Measurements from ENCODE around the gene TOP3A. TPM values are rescaled to one million over a fixed set of nuclear protein-coding genes. Genes with fewer than 3 reads are reported as not detected.

TOP3A gene
- total RNA-seq, 5 donors from 2014 or later (not counting 1 experiment from before 2014, with no cell fraction given) = 34.0 to 60.4 (median 52.8) TPM

- H3K27me3 Mint-ChIP-seq = no peaks in the 10 kb centered on the region
Measured at GRCh38 chr17:18332909-18333489, 18.2 kb upstream of the TOP3A start.

GRCh38 chr17:18331879-18332278, 17.1 kb upstream of the TOP3A start:
- H3K27me3 Mint-ChIP-seq = no peaks in the 10 kb centered on the region
- 38% methylated on average over 4 of the region's 9 CpGs for WGBS (ENCODE audit: insufficient coverage)
- H3K27me3 ChIP-seq (replicated peaks in 1 of 2; ENCODE audit: control insufficient read depth in 2 of 2, extremely low read depth in 1 of 2, insufficient read depth in 2 of 2, low read length in 1 of 2) = no peaks in the 10 kb centered on the region
- peak overlapping the region; percentile 84 to 91 for H3K27ac Mint-ChIP-seq
- H3K4me1 Mint-ChIP-seq = peaks cover 12 to 16% (median 14%) of the 10 kb centered on the region in 3 donors
- no peak overlapping the region for H3K4me3 ChIP-seq (ENCODE audit: control insufficient read depth in 1 of 2, extremely low read depth in 1 of 2, low read length in 1 of 2)
- CTCF ChIA-PET = interaction anchor here in 1 of 2 donors (0.6 kb wide), 1 partner anchor 644 kb away, joined by 4 read pairs; no protein-coding TSS in a partner anchor
- H3K36me3 ChIP-seq (ENCODE audit: control insufficient read depth in 2 of 2, extremely low read depth in 1 of 2, insufficient read depth in 1 of 2, low read length in 1 of 2) = peaks cover 8 to 40% of the 10 kb centered on the region in 2 donors
- H3K36me3 Mint-ChIP-seq = peaks cover 14% of the 10 kb centered on the region
- POLR2A ChIA-PET = no interaction called here
- H3K4me1 ChIP-seq (ENCODE audit: control insufficient read depth in 1 of 2, extremely low read depth in 1 of 2, insufficient read depth in 2 of 2, low read length in 2 of 2) = peaks cover 0 to 17% of the 10 kb centered on the region in 2 experiments
- H3K9me3 Mint-ChIP-seq = no peaks in the 10 kb centered on the region
- no peaks in the 10 kb centered on the region for H3K9me3 ChIP-seq
- H3K27ac ChIP-seq (ENCODE audit: low read length) = no peak overlapping the region
- H3K4me3 Mint-ChIP-seq = peak overlapping the region in 1 of 3 donors; percentile 53
- DNase-seq = peak in 6 of 35 experiments; percentile 10 to 43 (median 14)
- ATAC-seq (replicated peaks in 1 of 4) = peak in 3 of 4 experiments; percentile 51 to 83 (median 77)

More at GRCh38 chr17:18332909-18333489, 18.2 kb upstream of the TOP3A start:
- CTCF ChIA-PET = interaction anchor here in 1 of 2 donors (0.6 kb wide), 1 partner anchor 913 kb away, joined by 3 read pairs; no protein-coding TSS in a partner anchor
- Mint-ChIP-seq H3K4me3 (no peak overlapping the region), H3K36me3 (peaks cover 18% of the 10 kb centered on the region), H3K4me1 (peaks cover 12 to 16% (median 14%) of the 10 kb centered on the region in 3 donors), H3K9me3 (no peaks in the 10 kb centered on the region), H3K27ac (peak overlapping the region in 1 of 2 donors; percentile 44)
- Histone ChIP-seq H3K27me3 (replicated peaks in 1 of 2; ENCODE audit: control insufficient read depth in 2 of 2, extremely low read depth in 1 of 2, insufficient read depth in 2 of 2, low read length in 1 of 2) (no peaks in the 10 kb centered on the region), H3K4me3 (ENCODE audit: control insufficient read depth in 1 of 2, extremely low read depth in 1 of 2, low read length in 1 of 2) (no peak overlapping the region), H3K27ac (ENCODE audit: low read length) (no peak overlapping the region), H3K4me1 (ENCODE audit: control insufficient read depth in 1 of 2, extremely low read depth in 1 of 2, insufficient read depth in 2 of 2, low read length in 2 of 2) (peaks cover 0 to 17% of the 10 kb centered on the region in 2 experiments), H3K9me3 (no peaks in the 10 kb centered on the region), H3K36me3 (ENCODE audit: control insufficient read depth in 2 of 2, extremely low read depth in 1 of 2, insufficient read depth in 1 of 2, low read length in 1 of 2) (peaks cover 5 to 40% of the 10 kb centered on the region in 2 donors)
- no CpG with 5 or more reads among the region's 4 CpGs for WGBS (ENCODE audit: insufficient coverage)
- POLR2A ChIA-PET = interaction anchor here in 1 of 2 donors (0.6 kb wide), 1 partner anchor 45 kb away, joined by 3 read pairs; no protein-coding TSS in a partner anchor
- DNase-seq (no peak), ATAC-seq (replicated peaks in 1 of 4) (no peak)

- no peak for DNase-seq
- Histone ChIP-seq H3K4me3 (ENCODE audit: control insufficient read depth in 1 of 2, extremely low read depth in 1 of 2, low read length in 1 of 2) (no peak overlapping the region), H3K4me1 (ENCODE audit: control insufficient read depth in 1 of 2, extremely low read depth in 1 of 2, insufficient read depth in 2 of 2, low read length in 2 of 2) (peaks cover 0 to 22% of the 10 kb centered on the region in 2 experiments), H3K9me3 (no peaks in the 10 kb centered on the region), H3K36me3 (ENCODE audit: control insufficient read depth in 2 of 2, extremely low read depth in 1 of 2, insufficient read depth in 1 of 2, low read length in 1 of 2) (peaks cover 18 to 55% of the 10 kb centered on the region in 2 donors), H3K27ac (ENCODE audit: low read length) (no peak overlapping the region), H3K27me3 (replicated peaks in 1 of 2; ENCODE audit: control insufficient read depth in 2 of 2, extremely low read depth in 1 of 2, insufficient read depth in 2 of 2, low read length in 1 of 2) (no peaks in the 10 kb centered on the region)
- POLR2A ChIA-PET = no interaction called here
- CTCF ChIA-PET = no interaction called here
- no peak overlapping the region for H3K4me3 Mint-ChIP-seq
- H3K27ac Mint-ChIP-seq = no peak overlapping the region
- peaks cover 19 to 24% (median 21%) of the 10 kb centered on the region in 3 donors for H3K4me1 Mint-ChIP-seq
- H3K27me3 Mint-ChIP-seq = no peaks in the 10 kb centered on the region
- ATAC-seq (replicated peaks in 1 of 4) = no peak
- WGBS (ENCODE audit: insufficient coverage) = 96% methylated on average over 9 of the region's 9 CpGs
- peaks cover 28% of the 10 kb centered on the region for H3K36me3 Mint-ChIP-seq
- no peaks in the 10 kb centered on the region for H3K9me3 Mint-ChIP-seq
Measured at GRCh38 chr17:18328643-18329204, 13.9 kb upstream of the TOP3A start.

- ChIA-PET CTCF (no interaction called here), POLR2A (no interaction called here)
- Mint-ChIP-seq H3K4me3 (no peak overlapping the region), H3K27me3 (no peaks in the 10 kb centered on the region), H3K4me1 (peaks cover 18 to 25% (median 21%) of the 10 kb centered on the region in 3 donors), H3K9me3 (no peaks in the 10 kb centered on the region), H3K36me3 (peaks cover 29% of the 10 kb centered on the region), H3K27ac (no peak overlapping the region)
- peaks cover 0 to 32% of the 10 kb centered on the region in 2 experiments for H3K4me1 ChIP-seq (ENCODE audit: control insufficient read depth in 1 of 2, extremely low read depth in 1 of 2, insufficient read depth in 2 of 2, low read length in 2 of 2)
- H3K27me3 ChIP-seq (replicated peaks in 1 of 2; ENCODE audit: control insufficient read depth in 2 of 2, extremely low read depth in 1 of 2, insufficient read depth in 2 of 2, low read length in 1 of 2) = no peaks in the 10 kb centered on the region
- no peak overlapping the region for H3K4me3 ChIP-seq (ENCODE audit: control insufficient read depth in 1 of 2, extremely low read depth in 1 of 2, low read length in 1 of 2)
- ATAC-seq (replicated peaks in 1 of 4) (no peak), DNase-seq (no peak)
- peaks cover 24 to 64% of the 10 kb centered on the region in 2 donors for H3K36me3 ChIP-seq (ENCODE audit: control insufficient read depth in 2 of 2, extremely low read depth in 1 of 2, insufficient read depth in 1 of 2, low read length in 1 of 2)
- H3K9me3 ChIP-seq = no peaks in the 10 kb centered on the region
- WGBS (ENCODE audit: insufficient coverage) = 100% methylated on average over 3 of the region's 10 CpGs
- no peak overlapping the region for H3K27ac ChIP-seq (ENCODE audit: low read length)
Measured at GRCh38 chr17:18327556-18327955, 12.8 kb upstream of the TOP3A start.

- Histone ChIP-seq H3K36me3 (ENCODE audit: control insufficient read depth in 2 of 2, extremely low read depth in 1 of 2, insufficient read depth in 1 of 2, low read length in 1 of 2) (peaks cover 24 to 62% of the 10 kb centered on the region in 2 donors), H3K4me1 (ENCODE audit: control insufficient read depth in 1 of 2, extremely low read depth in 1 of 2, insufficient read depth in 2 of 2, low read length in 2 of 2) (peaks cover 0 to 27% of the 10 kb centered on the region in 2 experiments), H3K27ac (ENCODE audit: low read length) (no peak overlapping the region), H3K27me3 (replicated peaks in 1 of 2; ENCODE audit: control insufficient read depth in 2 of 2, extremely low read depth in 1 of 2, insufficient read depth in 2 of 2, low read length in 1 of 2) (no peaks in the 10 kb centered on the region), H3K4me3 (ENCODE audit: control insufficient read depth in 1 of 2, extremely low read depth in 1 of 2, low read length in 1 of 2) (no peak overlapping the region), H3K9me3 (no peaks in the 10 kb centered on the region)
- H3K9me3 Mint-ChIP-seq = no peaks in the 10 kb centered on the region
- POLR2A ChIA-PET = no interaction called here
- no peak overlapping the region for H3K27ac Mint-ChIP-seq
- ATAC-seq (replicated peaks in 1 of 4) (no peak), DNase-seq (no peak)
- WGBS (ENCODE audit: insufficient coverage) = 75% methylated on average over 2 of the region's 2 CpGs
- peaks cover 14 to 24% (median 20%) of the 10 kb centered on the region in 3 donors for H3K4me1 Mint-ChIP-seq
- no peak overlapping the region for H3K4me3 Mint-ChIP-seq
- CTCF ChIA-PET = no interaction called here
- H3K27me3 Mint-ChIP-seq = no peaks in the 10 kb centered on the region
- peaks cover 30% of the 10 kb centered on the region for H3K36me3 Mint-ChIP-seq
Measured at GRCh38 chr17:18327093-18327492, 12.3 kb upstream of the TOP3A start.

- 96% methylated on average over 6 of the region's 6 CpGs for WGBS (ENCODE audit: insufficient coverage)
- H3K27ac ChIP-seq (ENCODE audit: low read length) = no peak overlapping the region
- H3K9me3 ChIP-seq = no peaks in the 10 kb centered on the region
- CTCF ChIA-PET = no interaction called here
- no peak for ATAC-seq (replicated peaks in 1 of 4)
- Mint-ChIP-seq H3K9me3 (no peaks in the 10 kb centered on the region), H3K4me3 (no peak overlapping the region), H3K36me3 (peaks cover 30% of the 10 kb centered on the region), H3K27me3 (no peaks in the 10 kb centered on the region), H3K27ac (no peak overlapping the region), H3K4me1 (peaks cover 13 to 21% (median 14%) of the 10 kb centered on the region in 3 donors)
- no peak overlapping the region for H3K4me3 ChIP-seq (ENCODE audit: control insufficient read depth in 1 of 2, extremely low read depth in 1 of 2, low read length in 1 of 2)
- POLR2A ChIA-PET = no interaction called here
- H3K27me3 ChIP-seq (replicated peaks in 1 of 2; ENCODE audit: control insufficient read depth in 2 of 2, extremely low read depth in 1 of 2, insufficient read depth in 2 of 2, low read length in 1 of 2) = no peaks in the 10 kb centered on the region
- H3K4me1 ChIP-seq (ENCODE audit: control insufficient read depth in 1 of 2, extremely low read depth in 1 of 2, insufficient read depth in 2 of 2, low read length in 2 of 2) = peaks cover 0 to 22% of the 10 kb centered on the region in 2 experiments
- no peak for DNase-seq
- H3K36me3 ChIP-seq (ENCODE audit: control insufficient read depth in 2 of 2, extremely low read depth in 1 of 2, insufficient read depth in 1 of 2, low read length in 1 of 2) = peaks cover 24 to 61% of the 10 kb centered on the region in 2 donors
Measured at GRCh38 chr17:18326572-18326971, 11.8 kb upstream of the TOP3A start.
